H7 (cell line): ENCODE results near the gene TIMP1. TPM values are rescaled to one million over a fixed set of nuclear protein-coding genes. Genes with fewer than 3 reads are reported as not detected.
A peak's percentile ranks its signal among the peaks of the same experiment; 100 is the strongest.

ENCODE experiments used
- DNase-seq: peaks from one replicate; pipeline ENCODE4 v3.0.0; 2012
- H3K27me3 ChIP-seq: 2 replicates; pipeline ENCODE4 v1.6.0; 2011; ENCODE audit warnings: mild to moderate bottlenecking, low read length; ENCODE audit not compliant: control insufficient read depth, insufficient read depth
- H3K36me3 ChIP-seq: replicated peaks from 2 replicates; pipeline ENCODE4 v1.5.1; 2011; ENCODE audit warnings: low read length; ENCODE audit not compliant: control insufficient read depth, insufficient read depth
- H3K4me3 ChIP-seq: 2 replicates; pipeline ENCODE4 v1.5.1; 2011; ENCODE audit warnings: low read depth, mild to moderate bottlenecking, control low read depth, low read length, moderate library complexity; ENCODE audit not compliant: insufficient read depth
- total RNA-seq: library from RNA; depleted of rRNA; stranded (reverse); fragments of >200 nt; shearing (Covaris generic); gene quantifications from 2 replicates; pipeline ENCODE4 v1.2.3, GENCODE V29; 2014; rRNA removed

TIMP1 gene
- 59.6 and 66.1 TPM in 2 replicates for total RNA-seq

GRCh38 chrX:47581731-47582647 lies at the start of gene TIMP1:
TIMP1 (plus strand) TSS chrX:47582436; CDS start chrX:47583416, 980 bp downstream.
- Histone ChIP-seq H3K36me3 (no peaks in the 10 kb centered on the region), H3K27me3 (no peaks in the 10 kb centered on the region), H3K4me3 (peak within 1 kb of the TSS; percentile 46)
- DNase-seq: peak; percentile 90

DNA sequence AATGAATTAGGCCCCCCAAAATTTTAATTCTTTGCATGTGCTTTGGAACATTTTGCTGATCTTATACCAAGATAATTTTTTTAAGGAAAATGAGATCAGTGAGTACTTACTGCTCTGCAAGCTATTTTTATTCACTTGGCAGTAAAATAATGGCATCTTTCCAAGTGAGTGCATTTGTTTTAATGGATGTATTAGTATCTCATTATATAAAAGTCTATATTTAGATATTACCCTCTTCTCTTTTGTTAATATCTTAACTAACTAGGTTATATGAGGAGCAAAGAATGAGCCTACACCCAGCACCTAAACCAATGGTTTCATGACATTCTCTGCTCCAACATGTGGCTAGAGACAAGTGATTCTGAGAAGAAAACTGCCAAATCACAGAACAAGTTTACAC lies 42.4 kb upstream of the TIMP1 start:
- H3K36me3 ChIP-seq: no peaks in the 10 kb centered on the region
- no peak for DNase-seq
- no peak overlapping the region for H3K4me3 ChIP-seq
- no peaks in the 10 kb centered on the region for H3K27me3 ChIP-seq

DNA sequence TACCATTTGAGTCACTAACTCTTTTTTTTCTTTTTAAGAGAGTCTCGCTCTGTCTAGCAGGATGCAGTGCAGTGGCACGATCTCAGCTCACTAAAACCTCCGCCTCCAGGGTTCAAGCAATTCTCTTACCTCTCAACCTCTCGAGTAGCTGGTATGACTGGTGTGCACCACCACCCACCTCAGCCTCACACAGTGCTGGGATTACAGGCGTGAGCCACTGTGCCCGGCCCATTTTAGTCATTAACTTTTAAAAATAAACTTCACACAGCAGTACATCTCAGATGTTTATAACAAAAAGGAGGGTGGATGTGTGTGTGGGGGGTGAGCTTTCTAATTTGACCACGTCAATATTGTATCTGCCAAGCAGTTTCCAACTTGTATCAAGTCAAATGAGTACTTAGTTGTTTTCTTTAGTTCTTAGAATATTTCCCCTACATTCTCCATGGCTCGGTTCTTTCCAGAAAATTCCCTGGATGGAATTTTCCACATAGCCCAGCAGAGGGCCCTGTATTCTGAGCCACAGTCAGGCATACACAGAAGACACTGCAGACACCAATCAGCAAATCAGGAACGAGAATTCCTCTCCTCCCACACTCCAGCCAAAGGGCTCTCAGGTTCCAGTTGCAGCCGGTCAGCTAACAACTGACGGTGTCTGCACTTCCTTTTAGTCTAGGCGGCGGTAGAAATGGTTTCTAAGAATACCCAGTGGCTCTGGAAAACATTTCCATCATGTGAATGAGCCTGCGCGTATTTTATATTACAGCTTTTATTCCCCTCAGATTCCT lies 41.3 kb upstream of the TIMP1 start:
- no peaks in the 10 kb centered on the region for H3K36me3 ChIP-seq
- H3K27me3 ChIP-seq: no peaks in the 10 kb centered on the region
- peak; percentile 76 for DNase-seq
- H3K4me3 ChIP-seq: no peak overlapping the region

GRCh38 chrX:47543496-47543895 lies 38.7 kb upstream of the TIMP1 start:
- no peak for DNase-seq
- Histone ChIP-seq H3K36me3 (no peaks in the 10 kb centered on the region), H3K4me3 (no peak overlapping the region), H3K27me3 (no peaks in the 10 kb centered on the region)

- H3K4me3 ChIP-seq: peak overlapping the region; percentile 52
- no peaks in the 10 kb centered on the region for H3K36me3 ChIP-seq
- no peaks in the 10 kb centered on the region for H3K27me3 ChIP-seq
- peak; percentile 84 for DNase-seq
Observed at GRCh38 chrX:47556045-47556623, 26.1 kb upstream of the TIMP1 start.

GRCh38 chrX:47558436-47558835 lies 23.8 kb upstream of the TIMP1 start:
- no peaks in the 10 kb centered on the region for H3K27me3 ChIP-seq
- H3K36me3 ChIP-seq: peaks cover 1% of the 10 kb centered on the region; the same call in 1 of the 2 replicates
- H3K4me3 ChIP-seq: no peak overlapping the region
- DNase-seq: no peak

GRCh38 chrX:47560179-47560933 lies 21.9 kb upstream of the TIMP1 start:
- Histone ChIP-seq H3K36me3 (peaks cover 3% of the 10 kb centered on the region), H3K27me3 (no peaks in the 10 kb centered on the region), H3K4me3 (peak overlapping the region; percentile 38)
- peak; percentile 26 for DNase-seq

- H3K27me3 ChIP-seq: no peaks in the 10 kb centered on the region; the same call in 1 of the 2 replicates
- DNase-seq: peak; percentile 95
- peak within 1 kb of the TSS; percentile 61 for H3K4me3 ChIP-seq
- H3K36me3 ChIP-seq: peaks cover 3% of the 10 kb centered on the region
Observed at GRCh38 chrX:47560934-47561658, 21.1 kb upstream of the TIMP1 start, which contains the start of gene ARAF. ARAF (plus strand) TSS chrX:47561205; CDS start chrX:47562968, 1,763 bp downstream.

GRCh38 chrX:47561659-47562151 lies 20.5 kb upstream of the TIMP1 start:
- H3K36me3 ChIP-seq: peaks cover 3% of the 10 kb centered on the region
- DNase-seq: no peak
- peak overlapping the region; percentile 61 for H3K4me3 ChIP-seq
- H3K27me3 ChIP-seq: no peaks in the 10 kb centered on the region; the same call in 1 of the 2 replicates

GRCh38 chrX:47562615-47563243 lies 19.5 kb upstream of the TIMP1 start:
- peak; percentile 52 for DNase-seq
- Histone ChIP-seq H3K36me3 (peaks cover 3% of the 10 kb centered on the region), H3K27me3 (no peaks in the 10 kb centered on the region; the same call in 1 of the 2 replicates), H3K4me3 (no peak overlapping the region)

DNA sequence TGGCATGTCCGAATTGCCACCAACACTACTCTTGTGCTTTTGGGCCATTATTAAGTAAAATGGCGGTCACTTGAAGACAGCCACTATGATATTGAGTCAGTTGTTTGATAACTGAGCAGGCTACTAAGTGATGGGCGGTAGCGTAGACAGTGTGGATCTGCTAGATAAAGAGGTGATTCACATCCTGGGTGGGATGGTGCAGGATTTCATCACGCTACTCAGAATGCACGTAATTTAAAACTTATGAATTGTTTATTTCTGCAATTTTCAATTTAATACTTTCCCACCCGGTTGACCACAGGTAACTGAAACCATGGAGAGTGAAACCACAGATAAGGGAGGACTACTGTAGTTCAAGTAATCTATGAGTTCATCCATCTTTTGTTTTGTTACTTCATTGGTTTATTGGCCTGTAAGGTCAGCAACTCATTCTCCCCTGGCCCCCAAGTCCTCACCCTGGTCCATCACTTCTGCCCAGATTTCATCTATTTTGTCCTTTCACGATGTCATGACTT lies 18.4 kb upstream of the TIMP1 start:
- no peak overlapping the region for H3K4me3 ChIP-seq
- H3K36me3 ChIP-seq: peaks cover 3% of the 10 kb centered on the region
- H3K27me3 ChIP-seq: no peaks in the 10 kb centered on the region; the same call in 1 of the 2 replicates
- no peak for DNase-seq

GRCh38 chrX:47564438-47565085 lies 17.7 kb upstream of the TIMP1 start:
- DNase-seq: peak; percentile 47
- H3K4me3 ChIP-seq: no peak overlapping the region
- peaks cover 3% of the 10 kb centered on the region for H3K36me3 ChIP-seq
- H3K27me3 ChIP-seq: no peaks in the 10 kb centered on the region; the same call in 1 of the 2 replicates
